Activated CD8-positive, alpha-beta memory T cell treated with anti-CD3 and anti-CD28 coated beads for 24 hours (primary cell): ENCODE data around the gene RBP3.

Source experiments
- DNase-seq: peaks from one replicate; pipeline ENCODE4 v3.0.0-alpha.2; 2020

RBP3 gene

DNA sequence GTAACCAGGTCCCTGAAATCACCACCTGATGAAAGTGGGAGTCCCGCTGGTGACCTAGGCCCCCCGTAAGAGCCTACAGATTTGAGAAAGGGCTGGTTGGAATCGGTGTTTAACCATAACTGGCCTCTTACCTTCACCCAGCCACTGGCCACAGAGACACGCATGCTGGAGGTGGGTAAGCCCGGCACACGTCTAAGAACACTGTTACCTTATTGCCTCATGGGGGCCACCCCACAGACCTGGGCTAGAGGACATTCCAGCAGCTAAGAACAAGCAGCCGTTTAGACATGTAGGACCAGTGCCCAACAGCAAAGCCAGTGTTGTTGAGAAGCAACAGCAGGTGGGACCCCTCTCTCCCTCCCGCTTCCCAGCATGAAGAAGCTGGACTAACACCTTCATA, 28.4 kb upstream of the RBP3 start:
- DNase-seq: no peak

- no peak for DNase-seq
Observed at GRCh38 chr10:47320812-47321211, 27.4 kb upstream of the RBP3 start.

- DNase-seq: no peak
Observed at GRCh38 chr10:47321521-47322195, 26.5 kb upstream of the RBP3 start.

DNA sequence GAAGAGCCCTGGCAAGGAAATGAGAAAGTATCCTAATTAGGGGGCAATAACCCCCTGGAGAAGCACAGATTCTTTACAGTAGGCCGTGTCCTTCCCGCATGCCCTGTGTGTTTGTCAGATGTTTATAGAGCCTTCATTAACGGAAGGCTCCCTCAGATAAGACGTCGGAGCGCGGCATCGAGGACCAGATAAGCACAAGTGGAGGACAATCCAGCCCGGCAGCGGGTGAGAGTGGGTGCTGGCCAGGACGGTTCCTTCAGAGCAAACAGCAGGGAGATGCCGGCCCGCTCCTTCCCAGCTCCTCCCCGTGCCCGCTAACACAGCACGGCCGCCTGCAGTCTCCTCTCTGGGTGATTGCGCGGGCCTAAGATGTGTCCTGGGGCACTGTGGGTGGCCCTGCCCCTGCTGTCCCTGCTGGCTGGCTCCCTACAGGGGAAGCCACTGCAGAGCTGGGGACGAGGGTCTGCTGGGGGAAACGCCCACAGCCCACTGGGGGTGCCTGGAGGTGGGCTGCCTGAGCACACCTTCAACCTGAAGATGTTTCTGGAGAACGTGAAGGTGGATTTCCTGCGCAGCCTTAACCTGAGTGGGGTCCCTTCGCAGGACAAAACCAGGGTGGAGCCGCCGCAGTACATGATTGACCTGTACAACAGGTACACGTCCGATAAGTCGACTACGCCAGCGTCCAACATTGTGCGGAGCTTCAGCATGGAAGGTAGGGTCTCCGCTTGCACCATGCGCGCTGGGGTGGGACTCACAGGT, 25.7 kb upstream of the RBP3 start, which contains the start of gene GDF2:
Gene GDF2, plus strand, starts transcription at position 155 of the 762 bp plus-strand sequence. Its CDS starts 215 bp downstream, at position 370.
- DNase-seq: no peak

DNA sequence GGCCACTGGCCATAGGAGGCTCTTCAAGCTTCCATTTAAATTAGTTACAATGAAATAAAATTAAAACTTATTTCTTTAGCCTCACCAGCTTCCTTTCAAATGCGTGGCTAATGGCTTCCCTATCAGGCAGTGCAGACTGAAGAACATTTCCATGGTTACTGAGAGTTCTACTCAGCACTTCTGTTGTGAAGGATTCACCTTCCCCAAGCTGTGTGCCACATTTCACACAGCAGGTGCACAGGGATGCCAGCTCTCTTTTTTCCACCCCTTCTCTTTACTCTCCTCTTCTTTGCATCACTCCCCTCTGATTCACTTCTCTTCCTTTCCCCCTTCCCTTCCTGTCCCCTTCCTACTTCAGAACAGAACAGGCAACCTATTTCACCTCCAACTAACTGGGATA, 25.1 kb upstream of the RBP3 start:
- no peak for DNase-seq

DNA sequence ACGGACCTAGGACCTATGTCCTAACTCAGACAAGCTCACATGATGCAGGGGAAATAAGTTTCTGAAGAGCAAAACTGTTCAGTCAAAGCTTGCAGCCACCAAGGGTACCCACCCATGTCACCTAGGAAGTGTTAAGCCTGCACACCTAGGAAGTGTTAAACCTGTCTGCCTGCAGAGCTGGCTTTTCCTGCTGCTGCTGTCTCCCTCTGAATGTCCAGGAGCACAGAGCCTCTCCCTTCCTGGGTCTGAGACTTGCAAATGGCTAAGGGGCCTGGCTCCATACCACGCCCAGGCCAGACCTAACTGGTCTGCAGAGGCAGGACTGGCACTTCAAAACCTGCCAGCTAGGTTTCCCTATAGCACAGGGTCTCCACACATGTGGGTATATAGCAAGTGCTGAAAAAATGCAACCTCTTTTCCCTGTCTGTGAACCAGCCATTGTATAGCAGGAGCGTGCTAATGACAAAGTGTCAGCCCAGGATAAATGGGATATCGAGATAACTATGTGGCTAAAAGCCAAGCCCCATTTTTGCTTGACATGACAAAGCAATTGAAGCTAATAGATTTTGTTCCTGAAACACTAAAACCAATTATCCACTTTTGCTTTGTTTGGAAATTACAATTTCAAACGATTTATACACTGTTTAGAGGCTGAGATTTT, 24.4 kb upstream of the RBP3 start:
- no peak for DNase-seq

GRCh38 chr10:47325303-47326291, 22.6 kb upstream of the RBP3 start:
- DNase-seq: no peak

- DNase-seq: no peak
Observed at GRCh38 chr10:47326306-47326926, 21.7 kb upstream of the RBP3 start.

- no peak for DNase-seq
Observed at GRCh38 chr10:47326927-47327330, 21.2 kb upstream of the RBP3 start.

GRCh38 chr10:47329855-47330254, 18.3 kb upstream of the RBP3 start:
- no peak for DNase-seq

- no peak for DNase-seq
Observed at GRCh38 chr10:47330366-47330765, 17.8 kb upstream of the RBP3 start.

DNA sequence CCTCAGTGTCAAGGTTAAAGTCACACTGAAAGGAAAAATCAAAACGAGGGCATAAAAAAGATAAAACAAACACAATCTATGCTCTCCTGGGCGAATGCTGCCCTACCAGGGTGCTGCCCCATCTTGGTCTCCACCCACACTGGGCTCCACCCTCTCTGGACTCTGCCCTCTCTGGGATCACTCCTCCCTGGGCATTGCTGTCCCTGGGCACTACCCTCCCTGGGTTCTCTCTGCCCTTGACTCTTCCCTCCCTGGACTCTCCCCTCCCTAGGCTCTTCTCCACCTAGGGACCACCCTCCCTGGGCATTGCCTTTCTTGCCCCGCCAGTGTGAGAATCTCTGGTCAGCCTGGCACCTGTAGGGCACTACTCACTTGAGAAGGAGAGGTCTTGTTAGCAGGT, 17.4 kb upstream of the RBP3 start:
- no peak for DNase-seq

DNA sequence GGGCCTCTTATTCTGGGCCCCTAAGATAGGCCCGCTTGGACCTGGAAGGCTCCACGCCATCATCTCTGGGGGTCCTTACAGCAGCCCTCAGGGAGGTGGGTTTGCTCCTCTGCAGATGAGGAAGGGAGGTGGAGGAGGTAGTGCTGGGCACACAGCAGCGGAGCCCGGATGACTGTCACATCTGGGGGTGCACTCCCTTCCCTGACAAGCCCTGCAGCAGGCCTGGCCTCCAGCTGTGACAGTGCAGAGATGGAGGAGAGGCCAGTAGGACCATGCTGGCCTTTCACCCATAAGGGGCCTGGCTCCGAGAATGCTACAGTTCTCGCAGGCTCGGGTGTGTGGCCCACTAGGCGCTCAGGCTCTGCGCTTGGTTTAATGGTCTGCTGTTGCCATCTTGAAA, 16.7 kb upstream of the RBP3 start:
- no peak for DNase-seq

GRCh38 chr10:47331954-47332353, 16.2 kb upstream of the RBP3 start:
- no peak for DNase-seq

DNA sequence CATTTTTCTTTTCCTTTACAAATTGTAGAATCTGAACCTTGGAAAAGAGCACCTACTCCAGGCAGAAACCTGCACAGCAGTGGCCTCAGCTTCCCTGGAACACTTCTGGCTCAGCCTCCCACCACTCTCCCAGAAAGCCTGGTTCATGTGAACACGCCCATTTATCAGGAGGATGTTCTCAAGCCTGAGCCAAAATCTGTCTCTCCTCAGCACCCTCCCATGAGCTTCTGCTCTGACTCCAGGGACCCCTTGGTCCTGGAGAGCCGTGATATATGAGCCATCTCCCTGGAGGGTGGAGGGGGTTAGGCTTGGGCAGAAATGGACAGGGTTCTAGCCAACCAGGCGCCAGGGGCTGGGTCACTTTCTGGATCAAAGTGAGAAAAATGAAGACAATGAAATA, 15.8 kb upstream of the RBP3 start:
- no peak for DNase-seq

- DNase-seq: no peak
Observed at GRCh38 chr10:47332946-47333345, 15.2 kb upstream of the RBP3 start.

GRCh38 chr10:47333532-47333931, 14.6 kb upstream of the RBP3 start:
- no peak for DNase-seq

DNA sequence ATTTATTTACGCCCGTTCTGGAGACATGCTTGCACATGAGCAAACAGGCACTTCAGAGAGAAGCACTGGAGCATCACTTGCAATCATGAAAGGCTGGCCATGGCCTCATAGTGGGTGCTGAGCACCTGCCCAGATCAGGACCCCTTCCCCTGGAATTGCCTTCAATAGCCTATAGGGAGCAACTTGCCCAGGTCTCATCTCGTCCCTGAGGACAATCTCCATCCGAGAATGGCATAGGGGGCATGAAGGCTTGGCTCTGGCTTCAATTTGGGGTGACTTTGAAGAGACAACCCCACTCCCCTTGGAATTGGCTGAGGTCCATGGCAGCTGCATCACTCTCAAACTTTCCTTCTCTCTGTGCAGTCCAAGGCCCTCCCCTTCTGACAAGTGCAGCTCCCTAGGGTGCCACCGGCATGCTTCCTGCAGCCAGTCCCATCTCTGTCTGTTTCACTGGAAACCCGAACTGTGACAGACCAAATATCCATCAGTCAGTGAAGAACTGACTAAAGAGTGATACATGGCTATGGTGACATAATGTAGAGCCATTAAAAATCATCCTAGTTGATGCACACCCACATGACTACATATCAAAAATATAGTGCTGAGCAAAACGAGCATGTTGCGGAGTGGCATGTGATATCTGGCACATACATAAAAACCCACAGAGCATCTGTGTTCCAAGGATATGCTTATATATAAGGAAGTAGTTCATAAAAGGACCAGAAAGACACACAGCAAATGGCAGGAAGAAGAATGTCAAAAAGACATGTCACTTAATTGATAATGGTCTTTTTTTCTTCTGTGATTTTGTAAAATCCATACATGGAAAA, 13.5 kb upstream of the RBP3 start:
- DNase-seq: no peak

GRCh38 chr10:47335906-47336305, 12.3 kb upstream of the RBP3 start:
- no peak for DNase-seq

- no peak for DNase-seq
Observed at GRCh38 chr10:47336387-47337134, 11.6 kb upstream of the RBP3 start.

GRCh38 chr10:47337310-47337709, 10.9 kb upstream of the RBP3 start:
- no peak for DNase-seq
